NK-92 treated with Interleukin-12 subunit alpha and Interleukin-12 subunit beta, amount 100 ng/mL, for 24 hours (cell line): ENCODE measurements around the gene MORF4L1.
"Not testable (repeated sequence)": the region's sequence is repeated elsewhere in the genome, so short reads cannot be mapped to it uniquely, and the experiment has no call there.

Source experiments
- DNase-seq: peaks from one replicate; lab custom pipeline; 2025; lab: John Stamatoyannopoulos, UW

MORF4L1 gene

GRCh38 chr15:78859971-78860719 is 12.5 kb upstream of the MORF4L1 start:
- DNase-seq, result no peak

GRCh38 chr15:78865585-78865984 is 7.1 kb upstream of the MORF4L1 start:
- not testable (repeated sequence) for DNase-seq

GRCh38 chr15:78866031-78866430 is 6.7 kb upstream of the MORF4L1 start:
- not testable (repeated sequence) for DNase-seq

GRCh38 chr15:78866803-78867202 is 5.9 kb upstream of the MORF4L1 start:
- no peak for DNase-seq

GRCh38 chr15:78868366-78868765 is 4.3 kb upstream of the MORF4L1 start:
- DNase-seq, result no peak

GRCh38 chr15:78871483-78872127 is 1.1 kb upstream of the MORF4L1 start:
- not testable (repeated sequence) for DNase-seq

- DNase-seq, result peak; percentile 89
Measured at GRCh38 chr15:78872972-78873792, 492 bp downstream of the MORF4L1 start.

- DNase-seq, result no peak
Measured at GRCh38 chr15:78873793-78874765, 1.4 kb downstream of the MORF4L1 start.

- no peak for DNase-seq
Measured at GRCh38 chr15:78875107-78875914, 2.6 kb downstream of the MORF4L1 start.

GRCh38 chr15:78876954-78877353 is 4.3 kb downstream of the MORF4L1 start:
- DNase-seq, result not testable (repeated sequence)

GRCh38 chr15:78878356-78878755 is 5.7 kb downstream of the MORF4L1 start:
- DNase-seq, result no peak

GRCh38 chr15:78879517-78880241 is 7.0 kb downstream of the MORF4L1 start:
- no peak for DNase-seq

- no peak for DNase-seq
Measured at GRCh38 chr15:78880242-78880533, 7.5 kb downstream of the MORF4L1 start.

- no peak for DNase-seq
Measured at GRCh38 chr15:78880813-78881212, 8.1 kb downstream of the MORF4L1 start.

GRCh38 chr15:78881681-78882080 is 9.0 kb downstream of the MORF4L1 start:
- no peak for DNase-seq

- no peak for DNase-seq
Measured at GRCh38 chr15:78889000-78889399, 16.3 kb downstream of the MORF4L1 start.

- no peak for DNase-seq
Measured at GRCh38 chr15:78893538-78893937, 20.8 kb downstream of the MORF4L1 start.

- no peak for DNase-seq
Measured at GRCh38 chr15:78895471-78895870, 22.8 kb downstream of the MORF4L1 start.

GRCh38 chr15:78898540-78898939 is 25.9 kb downstream of the MORF4L1 start:
- no peak for DNase-seq
